ENCODE results near the gene STAT2.

GRCh38 chr12:56348776-56349175 is 11.1 kb downstream of the STAT2 start:
- TF ChIP-seq, protein P1, sequence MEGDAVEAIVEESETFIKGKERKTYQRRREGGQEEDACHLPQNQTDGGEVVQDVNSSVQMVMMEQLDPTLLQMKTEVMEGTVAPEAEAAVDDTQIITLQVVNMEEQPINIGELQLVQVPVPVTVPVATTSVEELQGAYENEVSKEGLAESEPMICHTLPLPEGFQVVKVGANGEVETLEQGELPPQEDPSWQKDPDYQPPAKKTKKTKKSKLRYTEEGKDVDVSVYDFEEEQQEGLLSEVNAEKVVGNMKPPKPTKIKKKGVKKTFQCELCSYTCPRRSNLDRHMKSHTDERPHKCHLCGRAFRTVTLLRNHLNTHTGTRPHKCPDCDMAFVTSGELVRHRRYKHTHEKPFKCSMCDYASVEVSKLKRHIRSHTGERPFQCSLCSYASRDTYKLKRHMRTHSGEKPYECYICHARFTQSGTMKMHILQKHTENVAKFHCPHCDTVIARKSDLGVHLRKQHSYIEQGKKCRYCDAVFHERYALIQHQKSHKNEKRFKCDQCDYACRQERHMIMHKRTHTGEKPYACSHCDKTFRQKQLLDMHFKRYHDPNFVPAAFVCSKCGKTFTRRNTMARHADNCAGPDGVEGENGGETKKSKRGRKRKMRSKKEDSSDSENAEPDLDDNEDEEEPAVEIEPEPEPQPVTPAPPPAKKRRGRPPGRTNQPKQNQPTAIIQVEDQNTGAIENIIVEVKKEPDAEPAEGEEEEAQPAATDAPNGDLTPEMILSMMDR (IDR thresholded peaks at IDR 0.05; ENCODE audit: low read depth, low read length): no peak
- TF ChIP-seq EZH2phosphoT487 (IDR thresholded peaks at IDR 0.05; ENCODE audit: low read depth): no peak
